Stimulated activated CD4-positive, alpha-beta T cell treated with anti-CD3 and anti-CD28 coated beads, TNF-alpha, amount 100 ng/mL, for 1 hour (primary cell): Measurements from ENCODE around the gene KCNE4.

Source experiments
- DNase-seq, 3 donors: peaks; one replicate each; pipeline ENCODE4 v3.0.0-alpha.2; 2020; ENCODE audit warnings: low read depth in 3 of 3, low spot score in 1 of 3

Gene KCNE4

DNA sequence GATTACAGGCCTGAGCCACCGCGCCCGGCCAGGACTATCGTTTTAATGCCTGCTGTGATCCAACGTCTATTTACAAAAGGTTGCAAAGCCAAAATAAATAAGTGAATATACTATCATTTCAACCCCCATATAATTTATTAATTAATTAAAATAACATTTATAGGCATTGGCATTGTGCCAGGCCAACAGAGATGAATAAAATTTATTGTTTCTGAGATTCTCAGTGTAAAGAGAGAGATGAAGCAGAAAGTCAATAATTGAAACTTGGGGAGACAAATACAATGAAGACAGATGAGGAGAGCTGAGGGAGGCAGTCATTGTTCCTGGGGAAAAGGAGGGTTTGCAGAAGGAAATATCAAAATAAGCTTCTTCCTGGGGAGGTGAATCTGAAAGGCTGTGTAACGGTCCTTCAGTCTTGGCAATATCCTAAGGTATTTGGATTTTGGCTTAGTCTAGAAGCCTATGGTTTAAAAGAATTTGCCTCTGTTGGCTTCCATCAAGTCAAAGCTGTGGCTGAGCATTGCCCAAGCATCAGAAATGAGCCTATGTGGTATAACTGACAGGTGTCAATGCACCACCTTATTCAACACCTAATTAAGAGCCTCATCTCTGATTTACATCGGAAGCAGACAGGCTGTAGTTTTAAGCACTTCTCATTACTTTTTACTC is 31.5 kb downstream of the KCNE4 start:
- DNase-seq: no peak

DNA sequence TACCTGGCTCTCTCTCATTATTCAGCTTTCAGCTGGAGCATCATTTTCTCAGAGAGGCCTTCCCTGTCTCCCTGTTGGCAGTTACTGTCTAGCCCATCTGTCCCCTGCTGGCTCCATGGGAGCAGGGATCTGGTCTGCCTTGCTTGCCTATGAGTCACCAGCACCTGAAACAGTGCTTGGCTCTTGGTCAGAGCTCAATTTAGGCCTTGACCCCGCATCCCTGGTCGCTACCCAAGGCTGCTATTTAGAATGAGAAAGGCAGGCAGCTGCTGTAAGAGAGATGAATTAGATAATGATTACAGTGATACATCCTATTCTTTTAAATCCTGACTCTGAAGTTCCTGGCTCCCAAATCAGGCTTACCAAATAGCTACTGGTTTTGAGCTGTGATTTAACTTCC is 32.9 kb downstream of the KCNE4 start:
- DNase-seq: no peak

DNA sequence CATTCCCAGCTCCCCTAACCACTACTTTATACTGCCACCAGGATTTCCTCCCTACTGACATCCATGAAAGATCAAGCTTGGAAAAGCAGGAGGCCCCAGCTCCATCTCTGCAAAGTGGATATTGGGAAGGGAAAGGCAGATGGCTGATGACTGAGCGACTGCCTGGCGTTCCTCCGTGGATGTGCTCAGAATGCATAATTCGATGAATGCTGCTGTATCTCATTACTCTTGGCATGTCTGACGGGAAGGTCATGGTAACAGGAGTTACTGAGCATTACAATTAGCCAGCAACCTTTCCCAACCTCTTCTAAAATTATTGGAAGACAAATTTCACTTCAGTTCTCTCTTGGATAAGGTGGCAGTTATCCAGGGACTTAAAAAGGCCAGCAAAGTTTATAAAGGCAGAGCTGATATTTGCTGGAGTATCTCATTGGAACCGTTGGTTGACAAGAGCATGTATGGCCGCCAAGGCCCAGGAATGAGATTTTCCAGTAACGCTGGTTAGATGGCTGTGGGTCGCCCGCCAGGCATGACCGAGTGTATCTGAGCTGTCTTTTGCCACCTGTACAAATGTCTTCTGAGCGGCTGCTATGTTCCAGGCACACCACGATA is 34.5 kb downstream of the KCNE4 start:
- DNase-seq: no peak

DNA sequence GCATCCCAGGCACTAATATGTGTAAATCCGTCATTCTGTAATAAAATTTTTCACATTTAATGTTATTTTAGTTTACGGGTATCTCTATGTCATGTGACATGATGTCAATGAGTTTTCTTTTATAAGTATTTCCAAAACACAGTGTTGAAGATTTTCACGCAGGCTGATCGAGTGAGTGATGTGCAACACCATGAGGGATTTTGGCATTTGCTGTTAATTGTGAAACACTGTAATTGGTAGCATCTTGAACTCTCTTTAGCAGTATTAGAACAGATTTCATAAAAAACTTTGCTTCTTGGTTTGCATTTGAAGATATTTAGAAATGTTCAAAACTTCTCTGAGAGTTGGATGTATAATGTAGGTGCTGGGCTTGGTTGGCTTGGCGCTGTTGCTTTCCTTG is 35.5 kb downstream of the KCNE4 start:
- no peak for DNase-seq

DNA sequence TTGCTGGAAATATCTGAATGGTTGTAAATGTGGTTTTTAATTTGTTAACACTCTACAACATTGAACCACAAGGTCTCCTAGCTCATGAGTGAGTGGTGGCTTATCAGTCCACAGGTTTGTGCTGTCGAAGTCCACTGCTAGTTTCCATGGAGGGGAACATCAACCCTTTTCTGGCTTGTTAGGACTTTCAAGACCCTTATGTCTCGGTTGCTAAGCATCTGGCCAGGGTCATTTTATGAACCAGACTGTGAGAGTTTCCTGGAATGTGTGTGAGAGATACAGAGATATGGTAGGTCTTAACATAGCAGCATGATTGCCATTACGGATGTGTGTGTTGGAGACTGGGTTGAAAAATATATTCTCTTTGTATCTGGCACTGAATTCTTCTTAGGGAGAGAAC is 36.9 kb downstream of the KCNE4 start:
- DNase-seq: no peak

DNA sequence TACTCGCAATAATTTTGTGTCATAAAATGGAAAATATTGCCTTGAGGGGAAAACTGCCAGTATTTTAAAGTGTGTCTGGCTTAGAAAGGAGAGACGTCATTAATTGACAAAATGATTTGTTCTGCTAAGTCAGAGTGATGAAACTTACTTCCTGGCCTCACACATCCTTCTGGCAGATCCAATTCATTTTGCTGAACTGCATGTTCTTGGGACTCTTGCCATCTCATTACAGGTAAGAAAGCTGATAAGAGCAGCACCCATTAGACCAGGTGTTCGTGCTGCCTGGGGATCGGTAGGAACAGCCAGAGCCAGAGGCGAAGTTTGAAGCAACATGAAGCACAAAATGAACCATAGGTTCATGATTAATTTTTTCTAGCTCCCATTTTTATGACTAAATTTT is 38.0 kb downstream of the KCNE4 start:
- DNase-seq: no peak

DNA sequence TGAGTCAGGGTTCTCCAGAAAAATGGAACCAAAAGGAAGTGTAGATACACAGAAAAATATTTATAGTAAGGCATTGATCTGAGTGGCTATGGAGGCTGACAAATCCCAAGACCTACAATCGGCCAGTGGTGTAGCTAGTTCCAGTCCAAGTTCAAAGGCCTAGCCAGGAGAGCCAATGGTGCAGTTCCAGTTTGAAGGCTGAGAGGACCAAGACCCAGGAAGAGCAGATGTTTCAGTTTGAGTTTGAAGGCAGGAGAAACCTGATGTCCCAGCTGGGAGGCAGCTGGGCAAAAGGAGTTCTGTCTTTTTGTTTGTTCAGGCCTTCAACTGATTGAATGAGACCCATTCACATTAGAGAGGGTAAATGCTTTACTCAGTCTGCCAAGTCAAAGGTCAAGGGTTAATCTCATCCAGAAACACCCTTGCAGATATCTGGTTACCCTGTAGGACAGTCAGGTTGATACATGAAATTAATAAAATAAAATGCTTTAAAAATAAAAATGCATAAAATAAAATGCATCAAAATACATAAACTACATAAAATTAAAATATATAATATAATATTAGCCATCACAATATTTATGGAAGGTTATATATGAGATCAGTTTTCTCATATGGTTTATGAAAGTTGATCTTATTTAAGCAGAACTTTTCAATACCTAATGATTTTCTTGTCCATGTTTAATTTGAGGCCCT is 38.7 kb downstream of the KCNE4 start:
- no peak for DNase-seq

DNA sequence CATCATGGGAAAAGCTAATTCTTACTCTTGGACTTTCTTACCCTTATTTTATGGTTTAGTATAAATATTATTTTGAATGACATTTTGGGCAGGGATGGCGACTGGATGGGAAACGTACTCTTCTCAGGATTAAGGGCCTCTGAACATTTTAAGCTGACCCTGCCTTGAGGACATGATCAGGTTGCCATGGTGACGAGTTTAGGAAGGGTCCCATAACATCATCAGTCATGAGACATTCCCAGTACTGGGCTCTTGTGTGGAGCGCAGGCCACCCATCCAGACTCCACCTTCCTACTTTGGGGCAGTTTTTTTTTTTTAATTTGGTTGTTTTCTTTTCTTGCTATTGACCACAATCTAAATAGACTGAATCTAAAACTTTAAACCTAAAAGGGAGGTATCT is 40.7 kb downstream of the KCNE4 start:
- DNase-seq: no peak

DNA sequence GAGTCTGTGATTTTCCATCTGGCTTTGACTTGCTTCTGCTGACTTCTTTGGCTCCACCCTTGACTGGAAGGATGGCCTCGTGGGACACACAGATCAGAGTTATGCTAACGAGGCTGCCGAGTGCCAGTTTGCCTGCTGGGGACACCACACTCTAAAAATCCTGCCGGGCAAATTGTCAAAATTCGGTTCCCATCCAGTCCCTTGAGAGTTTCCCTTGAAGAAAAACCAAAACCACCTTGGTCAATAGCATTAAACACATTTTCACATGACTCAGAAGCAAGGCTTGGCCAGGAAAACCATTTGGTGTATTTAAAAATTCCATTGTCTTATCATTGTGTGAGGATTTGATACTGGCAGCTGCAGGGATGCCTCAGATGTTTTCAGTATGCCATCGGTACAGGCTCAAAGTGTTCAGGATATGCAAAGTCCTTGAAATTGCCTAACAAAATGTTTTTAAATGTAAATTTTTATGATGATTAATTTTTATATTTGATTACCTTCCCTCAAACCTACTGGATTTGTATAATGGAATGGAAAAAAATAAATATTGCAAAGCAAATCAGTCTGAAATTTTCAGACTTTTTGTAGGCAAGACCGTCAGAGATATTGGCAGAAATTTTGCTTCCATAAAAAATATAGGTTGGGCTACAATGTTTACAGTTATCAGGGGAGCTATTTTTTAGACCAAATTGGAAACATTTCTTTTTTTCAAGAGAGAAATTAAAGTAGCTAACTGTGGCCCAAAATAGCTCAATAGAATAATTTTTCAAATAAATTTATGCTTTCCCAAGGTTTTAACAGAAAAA is 41.6 kb downstream of the KCNE4 start:
- DNase-seq: no peak

DNA sequence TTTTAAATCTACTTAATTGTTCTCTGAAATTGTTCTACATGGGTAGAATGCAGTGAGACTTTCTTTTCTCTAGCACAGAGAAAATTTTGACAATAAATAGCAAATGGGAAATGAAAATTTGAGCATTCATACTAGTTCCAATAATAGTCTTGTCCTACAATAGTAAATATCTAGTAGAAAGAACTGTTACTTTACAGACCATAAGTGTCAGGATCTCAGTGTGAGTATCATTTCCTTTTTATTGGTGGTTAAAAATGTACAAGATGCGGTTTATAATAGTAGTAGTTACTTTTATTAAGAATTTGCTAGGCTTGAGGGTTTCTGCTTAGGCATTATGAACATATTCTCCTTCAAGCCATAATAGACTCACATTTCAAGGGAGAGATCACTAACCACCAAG is 43.2 kb downstream of the KCNE4 start:
- no peak for DNase-seq

DNA sequence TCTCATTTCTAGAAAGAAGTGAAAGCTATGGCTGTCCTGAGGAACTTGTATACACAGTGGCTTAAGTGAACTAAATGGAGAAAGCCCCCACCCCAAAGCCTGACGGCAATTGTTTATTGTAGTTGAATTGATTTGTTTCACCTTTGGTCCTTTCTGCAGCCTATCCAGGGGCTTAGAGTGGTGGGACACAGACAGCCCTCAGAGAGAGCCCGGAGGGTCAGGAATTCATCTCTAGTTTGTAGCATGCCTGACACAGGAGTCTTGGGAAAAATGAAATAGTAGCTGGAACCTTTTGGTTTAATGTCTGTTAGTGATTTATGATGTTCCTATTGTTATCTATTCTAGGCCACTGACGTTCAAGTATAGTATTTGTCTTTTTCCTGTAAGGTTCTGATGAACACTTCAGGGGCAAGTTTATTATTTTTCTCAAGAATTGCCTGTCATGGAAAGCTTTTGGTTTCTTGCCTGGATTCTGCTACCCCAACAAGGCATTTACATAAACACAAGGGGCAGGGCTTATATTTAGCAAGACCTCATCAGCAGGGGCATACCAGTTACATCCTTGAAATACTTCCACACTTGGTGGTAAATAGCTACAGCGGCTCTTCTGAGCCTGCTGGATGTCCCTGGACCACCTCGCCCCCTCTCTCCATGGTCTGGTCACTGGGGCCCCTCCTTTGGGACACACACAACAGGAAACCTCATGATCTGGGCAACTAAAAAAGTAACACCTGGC is 44.4 kb downstream of the KCNE4 start:
- DNase-seq: no peak

DNA sequence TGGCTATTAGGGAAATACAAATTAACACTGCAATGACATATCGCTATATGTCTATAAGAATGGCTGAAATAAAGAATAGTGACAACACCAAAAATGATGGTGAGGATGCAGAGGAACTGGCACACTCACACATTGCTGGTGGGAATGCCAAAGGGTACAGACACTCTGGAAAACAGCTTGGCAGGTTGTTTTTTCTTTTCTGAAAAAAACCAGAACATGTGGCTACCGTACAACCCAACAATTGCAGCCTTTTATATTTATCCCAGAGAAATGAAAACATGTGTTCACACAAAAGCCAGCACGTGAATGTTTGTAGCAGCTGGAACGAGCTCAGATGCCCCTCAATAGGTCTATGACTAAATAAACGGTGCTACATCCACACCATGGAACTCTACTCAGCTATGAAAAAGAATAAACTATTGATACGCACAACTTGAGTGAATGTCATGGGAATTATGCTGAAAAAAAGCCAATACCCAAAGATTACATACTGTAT is 45.9 kb downstream of the KCNE4 start:
- DNase-seq: no peak

DNA sequence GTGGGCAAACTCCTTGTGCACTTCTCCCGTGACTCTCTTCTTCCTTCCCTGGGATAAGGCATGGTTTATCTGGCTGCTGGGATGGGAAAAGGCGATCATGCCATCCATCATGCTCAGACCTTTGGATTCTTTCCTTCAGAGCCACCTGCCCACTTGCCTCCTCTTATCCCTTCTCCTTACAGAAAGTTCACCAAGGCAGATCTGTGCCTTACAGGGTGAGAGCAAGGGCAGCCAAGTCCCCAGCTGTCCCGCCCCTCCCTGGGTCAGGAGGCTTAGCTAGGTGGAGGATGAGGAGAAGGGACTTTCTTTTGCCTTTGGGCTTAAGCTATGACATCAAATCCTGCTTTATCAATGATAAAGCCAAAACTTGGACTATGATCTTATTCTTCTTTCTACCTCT is 47.6 kb downstream of the KCNE4 start:
- DNase-seq: no peak

DNA sequence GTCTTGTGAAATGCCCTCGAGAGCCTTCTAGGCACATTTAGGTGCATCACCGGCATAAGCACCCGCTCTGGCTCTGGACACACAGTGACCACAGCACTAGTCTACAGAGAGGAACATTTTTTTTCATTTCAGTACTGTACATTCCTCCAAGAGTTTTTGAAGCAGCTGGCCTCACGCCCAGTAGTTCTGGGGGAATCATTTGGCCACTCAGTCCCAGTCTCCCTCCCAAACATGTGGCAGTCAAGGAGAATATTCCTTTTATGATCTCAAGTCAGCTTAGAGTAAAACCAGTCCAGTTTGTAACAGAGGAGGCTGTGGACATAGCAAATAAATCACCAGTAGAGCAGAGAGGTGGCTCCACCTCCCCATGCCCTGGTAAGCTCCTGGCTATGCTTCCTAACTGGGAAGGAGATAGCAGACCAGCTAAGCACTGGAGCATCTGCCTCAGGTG is 48.1 kb downstream of the KCNE4 start:
- no peak for DNase-seq

DNA sequence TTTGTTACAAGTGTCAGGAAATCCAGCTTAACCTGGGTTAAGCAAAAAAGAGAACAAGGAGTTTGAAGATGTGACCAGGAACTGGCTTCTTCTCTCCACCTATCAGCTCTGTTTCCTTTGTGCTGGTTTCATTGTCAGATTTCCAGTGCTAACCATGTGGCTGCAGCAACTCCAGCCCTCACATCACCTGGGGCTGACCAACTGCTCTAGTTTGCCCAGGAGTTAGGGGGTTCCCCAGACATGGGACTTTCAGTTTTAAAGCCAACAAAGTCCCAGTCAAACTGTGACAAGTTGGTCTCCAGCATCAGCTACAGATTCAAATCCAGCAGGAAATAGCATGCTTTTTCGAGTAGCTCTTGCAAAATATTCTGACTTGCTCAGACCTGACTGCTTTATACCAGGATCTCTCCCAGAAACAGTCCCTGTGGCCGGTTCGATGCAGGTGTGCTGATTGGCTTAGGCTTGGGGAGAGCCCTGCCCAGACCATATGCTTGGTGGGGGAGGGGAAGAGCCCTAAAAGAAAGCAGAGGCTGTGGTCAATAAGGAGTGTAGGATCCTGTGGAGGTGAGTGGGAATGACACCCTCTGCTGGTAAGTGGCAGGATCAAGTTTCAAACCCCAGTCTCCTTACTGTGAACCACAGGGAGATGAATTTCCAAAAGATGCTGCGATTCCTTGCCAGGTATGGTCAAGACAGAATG is 49.5 kb downstream of the KCNE4 start:
- no peak for DNase-seq

DNA sequence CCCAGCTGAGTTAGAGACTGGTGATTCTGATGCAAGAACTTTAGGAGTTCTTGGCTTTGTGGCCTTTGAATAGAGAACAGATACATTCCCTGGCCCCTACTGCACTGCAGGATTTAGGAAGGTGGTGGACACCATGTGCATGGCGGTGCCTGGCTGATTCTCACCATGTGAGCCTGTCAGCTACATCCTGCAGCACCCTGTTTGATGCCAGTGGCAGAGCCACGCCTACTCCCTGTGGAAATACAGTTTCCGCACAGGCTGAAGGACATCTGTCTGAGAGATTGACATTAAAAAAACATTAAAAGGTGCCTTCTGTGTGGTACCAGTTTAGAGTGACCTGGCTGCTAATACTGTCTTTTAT is 50.0 kb downstream of the KCNE4 start:
- no peak for DNase-seq

DNA sequence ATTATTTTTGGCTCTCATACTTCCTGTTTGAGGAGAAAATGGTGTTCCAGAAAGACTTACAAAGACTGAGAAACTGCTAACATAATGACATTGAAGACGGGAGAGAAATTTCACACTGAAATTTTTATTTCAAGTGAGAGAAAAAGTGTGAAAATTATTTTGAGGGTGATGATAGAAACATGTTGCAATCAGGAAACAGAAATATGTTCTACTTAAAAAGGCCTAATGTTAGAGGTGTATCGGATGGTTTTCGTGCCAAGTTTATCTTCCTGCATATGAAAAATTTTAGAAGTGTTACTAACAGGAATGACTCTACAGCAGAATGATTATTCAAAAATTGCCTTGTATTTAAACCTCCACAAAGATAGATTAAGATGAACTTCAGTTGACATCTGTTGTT is 50.5 kb downstream of the KCNE4 start:
- no peak for DNase-seq

DNA sequence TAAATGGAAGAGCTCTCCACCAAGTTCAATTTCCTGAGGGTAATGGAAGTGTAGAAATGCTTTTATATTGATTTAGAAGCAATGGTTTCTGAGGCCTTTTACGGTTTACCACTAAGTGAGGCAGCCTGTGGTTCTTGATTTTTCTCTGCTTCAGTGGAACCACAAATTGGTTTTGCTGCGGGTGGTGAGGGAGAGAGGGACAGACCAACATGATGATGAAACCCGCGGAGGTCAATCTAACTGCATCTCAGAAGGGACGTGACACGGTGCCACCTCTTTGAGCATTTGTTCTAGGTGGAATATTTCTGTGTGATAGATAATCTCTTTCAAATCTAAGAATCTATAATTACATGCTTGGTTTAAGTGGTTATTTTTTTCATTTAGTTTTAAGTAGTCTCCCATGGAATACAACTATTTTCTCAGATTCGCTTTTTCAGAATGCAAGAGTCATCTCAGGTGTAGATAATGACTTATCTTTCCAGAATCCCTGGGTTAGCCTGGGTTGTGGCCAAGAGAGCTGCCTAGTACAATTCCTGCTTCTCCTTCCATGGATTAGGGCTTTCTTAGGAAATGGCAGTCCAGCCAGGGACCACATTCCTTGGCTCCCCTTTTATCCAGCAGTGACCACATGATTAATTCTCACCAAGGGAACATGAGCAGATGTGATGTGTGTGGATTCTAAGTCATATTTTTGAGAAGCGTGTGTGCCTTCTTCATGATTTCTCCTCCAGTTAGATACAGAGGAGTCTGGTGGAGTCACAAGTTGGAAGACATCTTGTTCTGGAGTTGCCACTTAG is 52.5 kb downstream of the KCNE4 start:
- DNase-seq: no peak
